ENCODE results near the gene IMMP2L.

The IMMP2L gene

GRCh38 chr7:111014079-111014478, 548.2 kb downstream of the IMMP2L start:
- no peak for DNase-seq

GRCh38 chr7:111012799-111013675, 549.3 kb downstream of the IMMP2L start:
- DNase-seq = no peak

- DNase-seq = no peak
Measured at GRCh38 chr7:111012149-111012548, 550.1 kb downstream of the IMMP2L start.

- DNase-seq = no peak
Measured at GRCh38 chr7:111011520-111011919, 550.8 kb downstream of the IMMP2L start.

- DNase-seq = no peak
Measured at GRCh38 chr7:111010798-111011197, 551.5 kb downstream of the IMMP2L start.

- no peak for DNase-seq
Measured at GRCh38 chr7:111009526-111010040, 552.7 kb downstream of the IMMP2L start.

GRCh38 chr7:111006691-111007090, 555.6 kb downstream of the IMMP2L start:
- DNase-seq = no peak

GRCh38 chr7:111006040-111006439, 556.3 kb downstream of the IMMP2L start:
- no peak for DNase-seq

GRCh38 chr7:111005445-111005844, 556.8 kb downstream of the IMMP2L start:
- no peak for DNase-seq

- DNase-seq = no peak
Measured at GRCh38 chr7:111004310-111004901, 557.9 kb downstream of the IMMP2L start.

GRCh38 chr7:111003883-111004282, 558.4 kb downstream of the IMMP2L start:
- no peak for DNase-seq

GRCh38 chr7:110994028-110994967, 568.0 kb downstream of the IMMP2L start:
- DNase-seq = no peak

GRCh38 chr7:110988890-110989501, 573.3 kb downstream of the IMMP2L start:
- DNase-seq = no peak

- DNase-seq = no peak
Measured at GRCh38 chr7:110988348-110988747, 573.9 kb downstream of the IMMP2L start.

- no peak for DNase-seq
Measured at GRCh38 chr7:110987127-110987693, 575.1 kb downstream of the IMMP2L start.

- DNase-seq = no peak
Measured at GRCh38 chr7:110983822-110984456, 578.4 kb downstream of the IMMP2L start.

- DNase-seq = no peak
Measured at GRCh38 chr7:110977127-110977737, 585.1 kb downstream of the IMMP2L start.

- no peak for DNase-seq
Measured at GRCh38 chr7:110975486-110975885, 586.8 kb downstream of the IMMP2L start.

GRCh38 chr7:110974441-110974840, 587.9 kb downstream of the IMMP2L start:
- no peak for DNase-seq

GRCh38 chr7:110973196-110973990, 588.9 kb downstream of the IMMP2L start:
- no peak for DNase-seq
